PC-9 (cell line): ENCODE measurements around the gene PHEX.

Source experiments
- CTCF ChIP-seq: fragments of 200-600 bp; sonication (generic); conservative IDR thresholded peaks from 2 replicates; pipeline ENCODE4 v1.6.1; 2017; ENCODE audit warnings: mixed run types, antibody characterized with exemption, mild to moderate bottlenecking, moderate library complexity
- EZH2 ChIP-seq: fragments of 200-600 bp; sonication (generic); IDR thresholded peaks from 2 replicates; pipeline ENCODE4 v1.8.0; 2017; ENCODE audit warnings: antibody characterized with exemption, low read depth

GRCh38 chrX:22177950-22178515, 145.9 kb downstream of the PHEX start:
- TF ChIP-seq CTCF (no peak), EZH2 (no peak)
